ENCODE measurements around the gene COPS9.

GRCh38 chr2:240136671-240137292 is 677 bp upstream of the COPS9 start:
- TF ChIP-seq CTCF (IDR thresholded peaks at IDR 0.05) (no peak), POLR2A (IDR thresholded peaks at IDR 0.05) (no peak)

Measured in body of pancreas (tissue), 4 donors.